ENCODE results near the gene VARS1.

The VARS1 gene

DNA sequence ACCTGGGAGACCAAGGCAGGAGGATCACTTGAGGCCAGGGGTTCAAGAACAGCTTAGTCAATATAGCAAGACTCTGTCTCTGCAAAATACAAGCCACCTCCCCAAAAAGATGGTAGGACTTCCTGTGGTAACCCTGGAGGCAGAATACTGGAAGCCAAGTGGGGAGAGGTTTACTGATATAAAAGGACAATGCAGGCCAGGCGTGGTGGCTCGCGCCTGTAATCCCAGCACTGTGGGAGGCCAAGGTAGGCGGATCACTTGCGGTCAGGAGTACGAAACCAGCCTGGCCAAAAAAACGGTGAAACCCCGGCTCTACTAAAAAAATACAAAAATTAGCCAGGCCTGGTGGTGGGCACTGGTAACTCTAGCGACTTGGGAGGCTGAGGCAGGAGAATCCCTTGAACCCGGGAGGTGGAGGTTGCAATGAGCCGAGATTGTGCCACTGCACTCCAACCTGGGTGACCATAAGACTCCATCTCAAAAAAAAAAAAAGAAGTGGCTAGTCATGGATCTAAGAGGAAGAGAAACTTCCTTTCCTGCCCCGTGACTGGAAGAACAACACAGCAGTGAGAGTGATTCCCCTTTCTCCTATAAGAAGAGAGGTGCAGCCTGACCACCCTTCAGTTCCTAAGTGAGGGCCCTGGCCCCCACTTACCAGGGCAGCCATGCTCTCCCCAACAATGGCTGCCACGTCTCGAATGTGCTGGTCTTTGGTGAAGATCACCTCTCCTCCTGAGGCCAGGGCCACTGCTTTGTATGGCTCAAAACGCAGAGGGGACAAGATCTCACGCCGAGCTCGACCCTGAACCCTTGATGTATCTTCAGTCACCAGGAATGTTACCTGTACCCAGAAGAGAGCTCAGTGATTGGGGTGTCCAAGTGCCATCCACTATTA lies 26.9 kb downstream of the VARS1 start:
- DNase-seq: no peak

- no peak for DNase-seq
These were observed 28.4 kb downstream of the VARS1 start for GRCh38 chr6:31767096-31767645.

DNA sequence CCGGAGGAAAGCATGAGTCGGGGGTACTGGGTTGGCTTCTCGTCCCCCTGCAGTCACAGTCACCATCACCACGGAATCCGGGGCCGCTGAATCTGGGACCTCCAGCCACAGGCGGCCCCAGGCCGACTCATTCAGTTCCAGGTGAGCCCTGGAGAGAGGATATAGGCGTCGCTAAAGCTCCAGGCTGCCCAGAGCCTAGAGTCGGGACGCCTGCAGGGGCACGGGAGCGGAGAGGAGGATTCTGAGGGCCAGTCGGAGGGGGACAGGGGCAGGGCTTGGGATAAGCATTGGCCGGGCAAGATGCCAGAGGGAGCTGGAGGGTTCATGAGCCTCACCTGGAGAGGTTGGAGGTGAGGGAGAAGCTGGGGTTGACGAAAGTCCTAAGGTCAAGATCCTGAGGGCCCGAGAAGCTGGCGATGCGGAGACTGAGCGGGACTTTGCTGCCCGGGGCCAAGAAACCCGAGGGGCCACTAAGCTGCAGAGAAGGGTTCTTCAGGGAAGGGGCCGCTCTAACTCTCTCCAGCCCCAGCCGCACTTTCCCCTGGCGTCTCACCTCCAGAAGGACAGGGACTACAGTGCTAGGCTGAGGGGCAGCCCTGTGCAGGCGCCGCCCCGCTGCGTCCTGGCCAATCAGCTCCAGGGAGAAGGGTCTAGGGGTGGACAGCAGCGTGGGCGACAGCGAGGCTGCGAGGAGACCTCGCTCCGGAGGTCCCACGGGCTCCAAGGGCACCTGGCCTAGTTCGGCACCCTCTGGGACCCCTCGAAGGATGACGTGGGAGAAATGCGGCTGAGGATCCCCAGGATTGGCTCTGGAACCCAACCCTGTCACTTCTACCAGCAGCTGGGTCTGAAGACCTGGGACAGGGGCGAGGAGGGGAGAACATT lies 29.4 kb downstream of the VARS1 start:
- DNase-seq: no peak

- DNase-seq: no peak
These were observed 30.0 kb downstream of the VARS1 start for GRCh38 chr6:31765559-31765909.

DNA sequence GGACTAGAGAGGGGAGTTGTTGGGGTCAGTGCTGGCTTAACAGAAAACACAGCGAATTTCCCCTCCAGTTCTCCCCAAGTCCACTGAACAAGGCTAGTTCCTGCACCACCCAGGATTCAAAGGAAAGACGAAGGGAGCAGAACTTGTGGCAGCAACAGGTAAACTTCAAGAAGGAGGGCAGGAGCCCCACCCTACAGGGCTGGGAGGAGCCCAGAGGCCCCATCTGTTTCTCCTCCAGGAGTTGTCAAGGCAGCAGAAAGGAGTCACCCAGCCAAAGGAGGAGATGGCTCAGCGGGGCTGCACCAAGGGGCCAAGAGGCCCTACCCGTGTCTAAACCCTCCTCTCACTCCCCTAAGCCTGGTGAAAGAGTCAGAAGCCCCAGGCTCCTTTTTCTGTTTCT lies 31.4 kb downstream of the VARS1 start:
- no peak for DNase-seq

DNA sequence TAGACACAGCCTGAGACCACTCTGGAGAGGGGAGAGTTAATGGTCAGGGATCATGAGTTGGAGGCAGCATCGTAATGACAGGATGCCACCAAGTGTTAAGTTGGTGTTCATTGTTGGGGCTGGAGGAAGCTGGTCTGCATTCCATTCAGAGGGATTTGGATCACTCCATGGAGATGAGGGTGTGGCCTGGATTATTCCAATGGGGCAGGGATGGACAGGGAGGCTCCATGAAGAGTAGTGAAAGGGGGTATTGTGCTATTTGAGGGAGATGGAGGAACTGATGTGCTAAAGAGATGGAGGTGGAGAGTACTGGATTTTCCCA lies 32.0 kb downstream of the VARS1 start:
- no peak for DNase-seq

GRCh38 chr6:31762878-31763618 lies 32.5 kb downstream of the VARS1 start:
- no peak for DNase-seq

DNA sequence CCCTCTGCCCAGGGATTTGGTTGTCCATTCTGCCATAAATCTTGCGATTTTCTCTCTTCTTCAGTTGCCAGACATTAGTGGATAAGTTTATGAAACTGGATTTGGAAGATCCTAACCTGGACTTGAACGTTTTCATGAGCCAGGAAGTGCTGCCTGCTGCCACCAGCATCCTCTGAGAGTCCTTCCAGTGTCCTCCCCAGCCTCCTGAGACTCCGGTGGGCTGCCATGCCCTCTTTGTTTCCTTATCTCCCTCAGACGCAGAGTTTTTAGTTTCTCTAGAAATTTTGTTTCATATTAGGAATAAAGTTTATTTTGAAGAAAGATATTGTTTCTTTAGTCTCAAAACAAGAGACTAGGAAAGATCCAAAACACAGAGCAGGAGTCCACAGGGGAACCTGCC lies 33.2 kb downstream of the VARS1 start, which contains the start of gene SAPCD1:
TSS of gene SAPCD1 (plus strand) at position 301 of the 400 bp plus-strand sequence. CDS start 399 bp downstream, outside the sequence.
- no peak for DNase-seq

- DNase-seq: no peak
These were observed 34.2 kb downstream of the VARS1 start for GRCh38 chr6:31761343-31761742.

DNA sequence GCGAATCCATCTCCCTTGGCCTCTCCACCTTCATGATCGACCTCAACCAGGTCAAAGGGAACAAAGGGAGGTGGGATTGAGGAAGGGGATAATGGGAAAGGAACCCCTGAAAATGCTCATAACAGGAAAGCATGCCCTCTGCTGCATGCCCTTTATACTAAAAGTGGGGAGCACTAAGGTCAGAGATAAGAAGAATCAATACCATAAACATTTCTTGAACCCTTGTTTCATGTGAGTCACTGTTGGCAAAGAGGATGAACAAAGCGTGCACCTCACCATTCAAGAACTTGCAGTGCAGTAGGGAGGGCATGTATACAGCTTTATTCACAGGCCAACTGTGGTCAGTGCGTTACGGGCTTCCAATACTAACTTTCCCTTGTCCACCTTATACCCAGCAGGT lies 34.8 kb downstream of the VARS1 start:
- DNase-seq: no peak

- no peak for DNase-seq
These were observed 37.3 kb downstream of the VARS1 start for GRCh38 chr6:31758281-31758680.

DNA sequence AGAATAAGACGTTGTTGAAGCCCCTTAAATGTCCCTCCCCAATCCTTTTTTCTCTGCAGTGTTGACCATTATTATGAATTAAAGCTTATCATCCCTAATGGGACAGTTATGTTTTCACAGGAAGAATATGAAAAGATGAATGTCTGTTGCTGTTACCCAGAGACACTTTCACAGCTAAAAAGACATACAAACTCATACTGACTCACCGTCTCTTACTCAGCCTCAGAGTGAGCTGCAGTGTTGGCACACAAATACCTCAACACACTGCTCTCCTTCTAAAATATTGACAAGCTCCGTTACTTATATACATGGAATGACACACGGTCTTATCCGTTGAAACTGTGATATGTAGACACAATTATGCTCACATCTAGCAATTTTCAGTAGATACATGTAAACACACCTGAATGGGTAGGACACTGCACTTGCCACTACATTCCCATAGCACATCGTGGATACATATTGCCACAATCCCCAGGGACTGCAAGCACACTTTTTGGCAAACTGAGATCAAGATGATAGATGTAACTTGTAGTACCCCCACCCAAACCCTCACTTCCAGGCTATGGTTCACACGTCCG lies 42.7 kb downstream of the VARS1 start:
- DNase-seq: no peak

DNA sequence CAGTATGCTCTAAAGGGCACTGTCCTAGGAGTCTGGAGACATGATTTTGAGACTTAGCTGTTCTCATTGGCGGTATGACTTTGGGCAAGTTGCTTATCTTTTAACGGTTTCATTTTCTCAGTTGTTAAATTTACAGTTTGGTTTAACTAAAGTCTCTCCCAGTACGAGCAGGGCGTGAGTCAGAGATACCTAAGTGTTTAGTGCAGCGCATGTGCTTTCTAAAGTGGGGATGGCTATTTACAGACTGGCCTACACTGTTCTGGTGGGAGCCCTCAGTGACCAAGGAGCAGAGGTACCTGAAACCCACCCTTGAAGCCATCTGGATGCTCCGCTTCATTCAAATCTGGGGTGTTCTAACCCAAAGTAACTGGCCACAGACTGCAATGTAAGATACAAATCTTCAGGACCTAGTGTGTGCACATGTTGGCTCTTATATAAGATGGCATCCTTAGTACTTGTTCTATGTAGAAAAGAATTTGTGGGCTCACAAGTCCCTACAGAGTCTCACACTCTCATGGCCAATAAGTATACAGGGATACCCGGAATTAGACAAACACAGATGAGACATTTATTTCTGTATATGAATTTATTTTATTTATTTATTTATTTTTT lies 45.0 kb downstream of the VARS1 start:
- DNase-seq: no peak

GRCh38 chr6:31749301-31750036 lies 46.1 kb downstream of the VARS1 start:
- DNase-seq: no peak

All from NCI-H524 (cell line).